Measurements from ENCODE around the gene ZNF862.

- TF ChIP-seq CTCF (CRISPR knock-in tag; IDR thresholded peaks at IDR 0.05) (no peak), SRF (IDR thresholded peaks at IDR 0.05; ENCODE audit: low read depth, low read length) (no peak), KLF13 (CRISPR knock-in tag; IDR thresholded peaks at IDR 0.05) (no peak), DMAP1 (CRISPR knock-in tag; IDR thresholded peaks at IDR 0.05) (no peak), ZFY (CRISPR knock-in tag; IDR thresholded peaks at IDR 0.05) (no peak), ZC3H13 (CRISPR knock-in tag; IDR thresholded peaks at IDR 0.05) (no peak), POLR2AphosphoS5 (IDR thresholded peaks at IDR 0.05; ENCODE audit: low read depth, low read length) (no peak)
Observed at GRCh38 chr7:149881328-149882247, 43.4 kb downstream of the ZNF862 start.
